ENCODE data around the gene NBPF4.

DNA sequence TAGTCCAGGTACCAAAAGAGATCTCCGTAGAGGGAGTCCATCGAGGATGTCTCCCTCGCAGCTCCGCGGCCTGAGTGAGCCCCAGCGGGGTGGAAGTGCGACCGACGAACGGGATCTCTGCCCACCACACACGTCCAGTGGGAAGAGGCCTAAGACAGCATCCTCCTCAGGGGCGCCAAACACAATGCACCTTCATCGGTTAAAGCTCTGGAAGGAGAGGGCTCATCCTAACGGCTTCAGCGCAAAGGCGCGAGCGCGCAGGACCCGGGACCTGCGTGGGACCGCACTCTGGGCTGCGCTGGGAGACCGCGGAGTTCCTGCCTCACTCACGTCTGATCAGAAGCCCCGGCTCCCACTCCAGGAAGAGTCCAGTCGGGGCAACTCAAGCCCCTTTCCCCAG is 51.3 kb downstream of the NBPF4 start:
- TF ChIP-seq, protein P1, sequence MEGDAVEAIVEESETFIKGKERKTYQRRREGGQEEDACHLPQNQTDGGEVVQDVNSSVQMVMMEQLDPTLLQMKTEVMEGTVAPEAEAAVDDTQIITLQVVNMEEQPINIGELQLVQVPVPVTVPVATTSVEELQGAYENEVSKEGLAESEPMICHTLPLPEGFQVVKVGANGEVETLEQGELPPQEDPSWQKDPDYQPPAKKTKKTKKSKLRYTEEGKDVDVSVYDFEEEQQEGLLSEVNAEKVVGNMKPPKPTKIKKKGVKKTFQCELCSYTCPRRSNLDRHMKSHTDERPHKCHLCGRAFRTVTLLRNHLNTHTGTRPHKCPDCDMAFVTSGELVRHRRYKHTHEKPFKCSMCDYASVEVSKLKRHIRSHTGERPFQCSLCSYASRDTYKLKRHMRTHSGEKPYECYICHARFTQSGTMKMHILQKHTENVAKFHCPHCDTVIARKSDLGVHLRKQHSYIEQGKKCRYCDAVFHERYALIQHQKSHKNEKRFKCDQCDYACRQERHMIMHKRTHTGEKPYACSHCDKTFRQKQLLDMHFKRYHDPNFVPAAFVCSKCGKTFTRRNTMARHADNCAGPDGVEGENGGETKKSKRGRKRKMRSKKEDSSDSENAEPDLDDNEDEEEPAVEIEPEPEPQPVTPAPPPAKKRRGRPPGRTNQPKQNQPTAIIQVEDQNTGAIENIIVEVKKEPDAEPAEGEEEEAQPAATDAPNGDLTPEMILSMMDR (IDR thresholded peaks at IDR 0.05; ENCODE audit: insufficient read depth, low read length, poor library complexity, severe bottlenecking) = no peak
- TF ChIP-seq EZH2phosphoT487 (conservative IDR thresholded peaks at IDR 0.05; ENCODE audit: low read length) = no peak

All from SU-DHL-6 (cell line).